Osteoblast (primary cell): ENCODE results near the gene SSBP2. TPM values are rescaled to one million over a fixed set of nuclear protein-coding genes. Genes with fewer than 3 reads are reported as not detected.
"Not testable (repeated sequence)": the region's sequence is repeated elsewhere in the genome, so short reads cannot be mapped to it uniquely, and the experiment has no call there.

Experiments
- DNase-seq: peaks from one replicate; pipeline ENCODE4 v3.0.0; 2011; ENCODE audit warnings: low spot score, mixed read lengths; ENCODE audit not compliant: insufficient read length; ENCODE audit errors: missing footprints
- H2AFZ ChIP-seq: 2 replicates; pipeline ENCODE4 v1.6.0; 2011; ENCODE audit warnings: mild to moderate bottlenecking, low read length
- H3K27ac ChIP-seq: 2 replicates; pipeline ENCODE4 v1.5.1; 2011; ENCODE audit warnings: mild to moderate bottlenecking, low read depth, low read length, moderate library complexity
- H3K27me3 ChIP-seq: 2 replicates; pipeline ENCODE4 v1.6.0; 2012; ENCODE audit warnings: mild to moderate bottlenecking, control low read depth, inconsistent platforms, low read length, moderate library complexity; ENCODE audit not compliant: insufficient read depth
- H3K36me3 ChIP-seq: 2 replicates; pipeline ENCODE4 v1.5.1; 2011; ENCODE audit warnings: mild to moderate bottlenecking, low read length, control low read depth, moderate library complexity; ENCODE audit not compliant: insufficient read depth
- H3K4me1 ChIP-seq: 2 replicates; pipeline ENCODE4 v1.5.1; 2011; ENCODE audit warnings: mild to moderate bottlenecking, low read length, control low read depth, moderate library complexity; ENCODE audit not compliant: insufficient read depth
- H3K4me2 ChIP-seq: 2 replicates; pipeline ENCODE4 v1.6.0; 2011; ENCODE audit warnings: mild to moderate bottlenecking, low read length; ENCODE audit not compliant: insufficient read depth
- H3K4me3 ChIP-seq: fragments of 200-600 bp; sonication (generic); 3 replicates; pipeline ENCODE4 v1.5.1; 2012; ENCODE audit warnings: mild to moderate bottlenecking, low read length, inconsistent platforms; ENCODE audit not compliant: insufficient read depth
- H3K79me2 ChIP-seq: 2 replicates; pipeline ENCODE4 v1.6.0; 2012; ENCODE audit warnings: mild to moderate bottlenecking, low read length, control low read depth, inconsistent platforms; ENCODE audit not compliant: insufficient read depth
- H3K9me3 ChIP-seq: 2 replicates; pipeline ENCODE4 v1.5.1; 2011; ENCODE audit warnings: low read depth, low read length, control low read depth
- H4K20me1 ChIP-seq: 2 replicates; pipeline ENCODE4 v1.6.0; 2012; ENCODE audit warnings: mild to moderate bottlenecking, low read length, control low read depth; ENCODE audit not compliant: insufficient read depth
- total RNA-seq: library from RNA; depleted of rRNA; stranded (reverse); fragments of >200 nt; gene quantifications from 2 replicates; pipeline ENCODE4 v1.2.3, GENCODE V29; 2012
- TF ChIP-seq, protein P1 (sequence below): IDR thresholded peaks from 2 replicates; pipeline ENCODE4 v1.5.1; 2011; ENCODE audit warnings: mild to moderate bottlenecking, low read depth, low read length, moderate library complexity; ENCODE audit errors: extremely low read depth

The SSBP2 gene
- total RNA-seq, 1 donor = 18.1 TPM

DNA sequence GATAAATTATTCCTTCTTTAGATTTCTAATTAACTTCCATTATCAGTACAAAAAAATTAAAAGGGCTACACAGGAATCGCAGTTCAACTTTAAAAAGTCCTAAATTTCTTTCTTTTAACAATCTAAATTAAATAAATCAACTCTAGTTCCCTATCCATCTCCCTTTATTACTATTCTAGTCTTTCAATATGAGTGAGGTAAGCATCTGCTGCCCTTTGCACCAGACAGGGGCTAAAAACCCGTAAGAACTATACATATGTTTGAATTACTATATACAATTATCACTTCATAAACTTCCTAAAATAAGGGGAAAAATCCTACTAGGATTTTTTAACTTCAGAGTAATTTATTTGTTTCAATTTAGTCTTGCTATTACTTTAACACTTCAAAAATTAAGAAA lies 145.6 kb downstream of the SSBP2 start:
- H3K4me1 ChIP-seq = peaks cover 4% of the 10 kb centered on the region
- H3K4me3 ChIP-seq = no peak overlapping the region
- TF ChIP-seq, protein P1, sequence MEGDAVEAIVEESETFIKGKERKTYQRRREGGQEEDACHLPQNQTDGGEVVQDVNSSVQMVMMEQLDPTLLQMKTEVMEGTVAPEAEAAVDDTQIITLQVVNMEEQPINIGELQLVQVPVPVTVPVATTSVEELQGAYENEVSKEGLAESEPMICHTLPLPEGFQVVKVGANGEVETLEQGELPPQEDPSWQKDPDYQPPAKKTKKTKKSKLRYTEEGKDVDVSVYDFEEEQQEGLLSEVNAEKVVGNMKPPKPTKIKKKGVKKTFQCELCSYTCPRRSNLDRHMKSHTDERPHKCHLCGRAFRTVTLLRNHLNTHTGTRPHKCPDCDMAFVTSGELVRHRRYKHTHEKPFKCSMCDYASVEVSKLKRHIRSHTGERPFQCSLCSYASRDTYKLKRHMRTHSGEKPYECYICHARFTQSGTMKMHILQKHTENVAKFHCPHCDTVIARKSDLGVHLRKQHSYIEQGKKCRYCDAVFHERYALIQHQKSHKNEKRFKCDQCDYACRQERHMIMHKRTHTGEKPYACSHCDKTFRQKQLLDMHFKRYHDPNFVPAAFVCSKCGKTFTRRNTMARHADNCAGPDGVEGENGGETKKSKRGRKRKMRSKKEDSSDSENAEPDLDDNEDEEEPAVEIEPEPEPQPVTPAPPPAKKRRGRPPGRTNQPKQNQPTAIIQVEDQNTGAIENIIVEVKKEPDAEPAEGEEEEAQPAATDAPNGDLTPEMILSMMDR = no peak
- H3K4me2 ChIP-seq = no peak overlapping the region
- no peak overlapping the region for H3K27ac ChIP-seq
- DNase-seq = no peak
- no peak overlapping the region for H2AFZ ChIP-seq
- no peaks in the 10 kb centered on the region for H3K79me2 ChIP-seq
- peaks cover 6% of the 10 kb centered on the region for H3K9me3 ChIP-seq
- H3K27me3 ChIP-seq = no peaks in the 10 kb centered on the region
- H3K36me3 ChIP-seq = peaks cover 4% of the 10 kb centered on the region
- no peaks in the 10 kb centered on the region for H4K20me1 ChIP-seq

DNA sequence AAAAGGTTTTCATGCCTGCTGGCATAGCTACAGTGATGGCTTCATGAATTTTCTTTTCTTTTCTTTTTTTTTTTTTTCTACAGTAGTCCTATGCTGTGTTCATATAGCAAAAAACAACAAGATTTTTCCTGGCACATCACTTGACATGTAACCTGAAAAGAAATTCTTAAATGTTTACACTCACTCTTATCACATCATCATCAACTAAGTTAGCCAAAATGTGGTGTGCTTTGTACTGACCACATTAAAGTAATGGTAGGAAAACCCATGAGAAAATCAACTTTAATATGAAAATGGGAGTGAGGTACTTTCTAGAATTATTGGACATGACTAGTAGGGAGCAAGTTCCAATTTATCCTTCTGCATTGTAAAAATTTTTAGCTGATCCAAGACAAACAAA lies 146.7 kb downstream of the SSBP2 start:
- peaks cover 4% of the 10 kb centered on the region for H3K4me1 ChIP-seq

DNA sequence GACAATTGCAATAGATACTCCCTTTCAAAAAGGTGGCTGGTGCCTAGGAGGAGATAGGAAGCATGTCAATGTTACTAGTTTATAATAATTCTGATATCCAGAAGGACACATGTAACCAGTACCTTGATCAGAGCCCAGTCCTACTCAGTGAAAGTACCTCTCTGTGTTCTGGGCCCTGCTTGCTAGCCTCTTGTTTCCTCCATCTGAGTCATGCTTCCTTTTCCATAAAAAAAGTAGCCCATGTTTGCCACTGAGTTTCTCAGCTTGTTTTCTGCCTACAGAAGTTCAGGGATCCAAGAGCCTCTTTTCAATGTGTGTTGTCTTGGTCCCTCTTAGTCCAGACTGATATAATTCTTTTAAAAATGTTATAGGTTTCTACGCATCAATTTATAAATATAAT lies 149.0 kb downstream of the SSBP2 start:
- Histone ChIP-seq H3K36me3 (no peaks in the 10 kb centered on the region), H3K27ac (no peak overlapping the region), H3K4me3 (no peak overlapping the region), H2AFZ (no peak overlapping the region), H3K79me2 (no peaks in the 10 kb centered on the region), H4K20me1 (no peaks in the 10 kb centered on the region), H3K27me3 (no peaks in the 10 kb centered on the region), H3K9me3 (peaks cover 3% of the 10 kb centered on the region), H3K4me2 (no peak overlapping the region), H3K4me1 (no peaks in the 10 kb centered on the region)
- TF ChIP-seq, protein P1 = no peak
- peak; percentile 47 for DNase-seq

More for the DNA sequence above, 146.7 kb downstream of the SSBP2 start:
- peak; percentile 37 for DNase-seq
- Histone ChIP-seq H2AFZ (no peak overlapping the region), H3K36me3 (no peaks in the 10 kb centered on the region), H3K4me3 (no peak overlapping the region), H3K9me3 (no peaks in the 10 kb centered on the region), H3K4me2 (no peak overlapping the region), H3K27me3 (no peaks in the 10 kb centered on the region), H3K79me2 (no peaks in the 10 kb centered on the region), H3K27ac (no peak overlapping the region), H4K20me1 (no peaks in the 10 kb centered on the region)
- TF ChIP-seq, protein P1 = no peak

DNA sequence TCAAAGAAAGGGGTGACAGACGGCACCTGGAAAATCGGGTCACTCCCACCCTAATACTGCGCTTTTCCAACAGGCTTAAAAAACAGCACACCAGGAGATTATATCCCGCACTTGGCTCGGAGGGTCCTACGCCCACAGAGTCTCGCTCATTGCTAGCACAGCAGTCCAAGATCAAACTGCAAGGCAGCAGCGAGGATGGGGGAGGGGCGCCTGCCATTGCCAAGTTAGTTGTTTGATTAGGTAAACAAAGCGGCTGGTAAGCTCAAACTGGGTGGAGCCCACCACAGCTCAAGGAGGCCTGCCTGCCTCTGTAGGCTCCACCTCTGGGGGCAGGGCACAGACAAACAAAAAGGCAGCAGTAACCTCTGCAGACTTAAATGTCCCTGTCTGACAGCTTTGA lies 158.8 kb downstream of the SSBP2 start:
- H3K36me3 ChIP-seq, H3K9me3 ChIP-seq, H3K27me3 ChIP-seq: not testable (repeated sequence)

More for the DNA sequence above, 158.8 kb downstream of the SSBP2 start:
- H4K20me1 ChIP-seq, H3K4me2 ChIP-seq, H3K4me1 ChIP-seq, H3K27ac ChIP-seq, DNase-seq, H3K4me3 ChIP-seq, H2AFZ ChIP-seq, H3K79me2 ChIP-seq: not testable (repeated sequence)
